ENCODE measurements around the gene TMEM237. TPM values are rescaled to one million over a fixed set of nuclear protein-coding genes. Genes with fewer than 3 reads are reported as not detected.

The TMEM237 gene, protein sequence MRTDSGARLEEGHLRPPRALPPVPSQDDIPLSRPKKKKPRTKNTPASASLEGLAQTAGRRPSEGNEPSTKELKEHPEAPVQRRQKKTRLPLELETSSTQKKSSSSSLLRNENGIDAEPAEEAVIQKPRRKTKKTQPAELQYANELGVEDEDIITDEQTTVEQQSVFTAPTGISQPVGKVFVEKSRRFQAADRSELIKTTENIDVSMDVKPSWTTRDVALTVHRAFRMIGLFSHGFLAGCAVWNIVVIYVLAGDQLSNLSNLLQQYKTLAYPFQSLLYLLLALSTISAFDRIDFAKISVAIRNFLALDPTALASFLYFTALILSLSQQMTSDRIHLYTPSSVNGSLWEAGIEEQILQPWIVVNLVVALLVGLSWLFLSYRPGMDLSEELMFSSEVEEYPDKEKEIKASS
- 16.1 to 21.4 TPM (median 18.2 TPM) in 5 replicates for total RNA-seq (2022; extraction: Qiagen RNA extraction)

GRCh38 chr2:201643216-201643890 is at the start of gene TMEM237:
Gene TMEM237 (minus strand): TSS chr2:201643503. CDS start chr2:201643400, 103 bp downstream.

Other genes with a start within 250 kb of the TMEM237 start
- gene TRAK2, start 192.0 kb downstream of the TMEM237 start, total RNA-seq (2022; extraction: Qiagen RNA extraction) = 11.6 to 16.5 TPM (median 12.9 TPM) in 5 replicates
- 18.1 to 25.4 TPM (median 23.8 TPM) in 5 replicates for gene STRADB, start 191.8 kb downstream of the TMEM237 start, total RNA-seq (2022; extraction: Qiagen RNA extraction)
- 0.05 to 0.24 TPM (median 0.07 TPM) in 4 of 5 replicates, not detected in the other for gene MPP4, start 55.1 kb upstream of the TMEM237 start, total RNA-seq (2022; extraction: Qiagen RNA extraction)
- 9.9 to 14.2 TPM (median 10.8 TPM) in 5 replicates for gene ALS2, start 137.4 kb upstream of the TMEM237 start, total RNA-seq (2022; extraction: Qiagen RNA extraction)
- gene CDK15, start 163.0 kb upstream of the TMEM237 start, total RNA-seq (2022; extraction: Qiagen RNA extraction) = not detected in 5 replicates